Large intestine (tissue), 3 donors: ENCODE measurements around the gene PRPS2. TPM values are rescaled to one million over a fixed set of nuclear protein-coding genes. Genes with fewer than 3 reads are reported as not detected.
A peak's percentile ranks its signal among the peaks of the same experiment; 100 is the strongest.

Experiments
- DNase-seq, 2 donors: peaks; one replicate each; pipeline versions ENCODE4 v3.0.0 to v3.0.0-alpha.2; 2013
- H3K27ac ChIP-seq: one replicate; pipeline ENCODE4 v1.5.1; 2013; ENCODE audit warnings: low read length
- H3K27me3 ChIP-seq: 2 replicates; pipeline ENCODE4 v1.6.1; 2013; ENCODE audit warnings: low read length; ENCODE audit not compliant: control insufficient read depth, insufficient read depth
- H3K36me3 ChIP-seq: 2 replicates; pipeline ENCODE4 v1.6.1; 2013; ENCODE audit warnings: low read length; ENCODE audit not compliant: control insufficient read depth, insufficient read depth
- H3K4me1 ChIP-seq: one replicate; pipeline ENCODE4 v1.6.1; 2013; ENCODE audit warnings: low read length; ENCODE audit not compliant: control insufficient read depth, insufficient read depth
- H3K4me3 ChIP-seq: one replicate; pipeline ENCODE4 v1.5.1; 2013; ENCODE audit warnings: low read length
- H3K9me3 ChIP-seq: one replicate; pipeline ENCODE4 v1.6.1; 2013; ENCODE audit warnings: mild to moderate bottlenecking, low read depth, low read length, moderate library complexity; ENCODE audit not compliant: control insufficient read depth
- WGBS: methylation state at CpG from one replicate; pipeline ENCODE4 v1.1.5; 2013; ENCODE audit warnings: low lambda C conversion rate; ENCODE audit not compliant: insufficient coverage; 5-methylcytosine and 5-hydroxymethylcytosine counted together
- polyA plus RNA-seq: library from polyadenylated mRNA; unstranded; fragments of 120-200 nt; gene quantifications from one replicate; pipeline ENCODE4 v1.2.1, GENCODE V29; 2013

PRPS2 gene
- polyA plus RNA-seq, 1 donor = 28.1 TPM

DNA sequence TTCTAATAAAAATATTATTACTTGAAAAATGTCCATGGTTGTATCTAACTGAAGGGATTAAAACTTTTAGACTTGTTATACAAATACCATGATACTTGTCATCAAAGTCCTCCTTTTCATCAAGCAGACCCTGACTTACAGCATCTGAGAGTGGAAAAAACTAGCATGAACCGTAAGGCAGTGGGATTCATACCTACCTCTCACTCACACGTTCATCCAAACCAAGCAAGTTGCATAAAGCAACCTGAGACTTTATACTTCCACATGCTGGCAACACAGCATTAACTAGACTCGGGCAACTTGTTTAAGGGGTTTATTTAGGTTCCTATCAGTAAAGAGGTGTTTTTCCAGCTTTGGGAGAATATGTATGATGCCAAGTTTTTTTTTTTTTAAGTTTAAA, 53.1 kb downstream of the PRPS2 start:
- H3K27me3 ChIP-seq = no peaks in the 10 kb centered on the region
- WGBS = no CpG with 5 or more reads among the region's 3 CpGs
- H3K4me1 ChIP-seq = peaks cover 7% of the 10 kb centered on the region
- H3K27ac ChIP-seq = peak overlapping the region; percentile 57
- no peak for DNase-seq
- no peaks in the 10 kb centered on the region for H3K9me3 ChIP-seq
- peak overlapping the region; percentile 4 for H3K4me3 ChIP-seq
- H3K36me3 ChIP-seq = no peaks in the 10 kb centered on the region

DNA sequence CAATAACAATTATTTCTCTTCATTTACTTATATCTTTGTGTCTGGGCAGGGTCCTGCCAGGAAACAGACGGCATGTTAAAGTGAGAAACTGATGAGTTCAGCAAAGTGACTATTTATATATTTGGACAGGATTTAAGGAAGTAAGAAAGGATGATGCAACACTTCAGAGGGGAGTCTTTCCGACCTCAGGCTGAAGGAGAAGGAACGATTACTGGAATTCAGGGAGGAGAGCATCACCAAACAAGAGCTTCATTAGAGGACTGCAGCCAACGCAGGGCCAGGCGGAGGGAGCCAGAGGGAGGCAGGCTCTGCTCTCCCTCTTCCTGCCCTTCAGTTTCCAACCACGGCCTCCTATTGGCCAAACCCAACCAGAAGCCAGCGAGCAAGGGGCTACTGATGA, 74.1 kb downstream of the PRPS2 start:
- no peak overlapping the region for H3K4me3 ChIP-seq
- no peaks in the 10 kb centered on the region for H3K4me1 ChIP-seq
- DNase-seq = no peak
- no peaks in the 10 kb centered on the region for H3K27me3 ChIP-seq
- H3K27ac ChIP-seq = no peak overlapping the region
- no CpG with 5 or more reads among the region's 7 CpGs for WGBS
- no peaks in the 10 kb centered on the region for H3K9me3 ChIP-seq
- no peaks in the 10 kb centered on the region for H3K36me3 ChIP-seq

DNA sequence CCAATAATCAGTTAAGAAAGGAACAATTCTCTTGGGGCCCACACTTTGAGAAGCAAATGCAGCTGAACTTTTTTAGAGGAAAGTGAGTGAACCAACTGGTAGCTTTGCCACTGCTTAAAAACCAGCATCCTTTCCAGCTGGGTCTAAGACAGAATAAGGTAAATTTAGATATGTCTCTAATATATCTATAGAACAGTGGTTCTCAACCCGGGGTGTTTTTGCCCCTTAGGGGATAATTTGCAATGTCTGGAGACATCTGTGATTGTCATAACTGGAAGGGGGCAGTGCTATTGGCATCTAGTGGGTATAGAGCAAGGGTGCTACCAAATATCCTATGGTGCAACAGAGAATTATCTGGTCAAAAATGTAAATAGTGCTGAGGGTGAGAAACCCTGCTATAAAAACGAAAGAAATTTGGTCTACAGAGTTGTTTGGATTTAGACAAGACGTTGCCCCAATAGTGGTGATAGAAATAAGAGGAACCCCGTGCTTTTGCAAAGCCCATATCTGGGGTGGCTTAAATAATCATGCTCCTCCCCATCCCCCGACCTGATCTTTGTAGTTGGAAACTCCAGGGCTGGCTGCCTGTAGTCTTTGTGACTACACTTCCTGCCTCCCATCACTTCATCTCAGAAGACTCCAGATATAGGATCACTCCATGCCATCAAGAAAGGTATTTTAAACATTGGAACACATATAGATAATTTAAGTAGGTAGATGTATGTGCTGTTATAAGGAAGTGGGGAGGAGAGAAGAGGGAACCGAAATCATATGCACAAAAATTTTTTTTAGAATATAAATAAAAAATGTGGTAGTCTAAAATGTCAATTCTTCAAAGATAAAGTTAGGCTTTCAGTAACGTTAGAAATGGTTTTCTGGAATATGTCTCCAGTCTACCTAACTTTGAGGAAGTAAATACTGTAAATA, 75.5 kb downstream of the PRPS2 start, which contains the start of gene TLR7:
Gene TLR7 (plus strand): TSS at position 622 of the 927 bp plus-strand sequence. CDS start 507 bp downstream, outside the sequence.
- Histone ChIP-seq H3K4me3 (no peak within 1 kb of the TSS), H3K27me3 (no peaks in the 10 kb centered on the region), H3K9me3 (no peaks in the 10 kb centered on the region), H3K27ac (no peak within 1 kb of the TSS), H3K36me3 (no peaks in the 10 kb centered on the region), H3K4me1 (no peaks in the 10 kb centered on the region)
- DNase-seq = no peak
- 78% methylated on average over 4 of the region's 7 CpGs for WGBS

DNA sequence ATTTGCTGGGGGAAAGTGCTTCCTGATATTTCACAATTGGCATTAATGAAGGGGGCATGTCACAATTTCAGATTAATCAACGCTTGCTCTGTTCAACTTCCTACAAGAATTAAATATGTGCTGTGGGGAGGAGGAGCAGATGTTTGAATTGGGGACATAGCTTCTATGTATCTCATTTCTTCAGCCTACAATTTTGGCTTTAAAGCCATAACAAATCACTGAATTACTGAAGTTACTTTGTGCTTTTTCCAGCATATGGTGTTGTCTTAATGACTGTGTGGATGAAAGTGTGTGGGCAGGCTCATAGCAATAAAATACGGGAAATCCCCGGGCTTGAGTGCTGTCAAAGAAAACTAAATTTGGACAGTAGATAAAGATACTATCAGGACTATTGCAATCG, 76.5 kb downstream of the PRPS2 start:
- Histone ChIP-seq H3K4me3 (no peak overlapping the region), H3K4me1 (no peaks in the 10 kb centered on the region), H3K36me3 (no peaks in the 10 kb centered on the region), H3K27ac (no peak overlapping the region), H3K9me3 (no peaks in the 10 kb centered on the region), H3K27me3 (no peaks in the 10 kb centered on the region)
- DNase-seq = no peak
- no CpG with 5 or more reads among the region's 4 CpGs for WGBS

DNA sequence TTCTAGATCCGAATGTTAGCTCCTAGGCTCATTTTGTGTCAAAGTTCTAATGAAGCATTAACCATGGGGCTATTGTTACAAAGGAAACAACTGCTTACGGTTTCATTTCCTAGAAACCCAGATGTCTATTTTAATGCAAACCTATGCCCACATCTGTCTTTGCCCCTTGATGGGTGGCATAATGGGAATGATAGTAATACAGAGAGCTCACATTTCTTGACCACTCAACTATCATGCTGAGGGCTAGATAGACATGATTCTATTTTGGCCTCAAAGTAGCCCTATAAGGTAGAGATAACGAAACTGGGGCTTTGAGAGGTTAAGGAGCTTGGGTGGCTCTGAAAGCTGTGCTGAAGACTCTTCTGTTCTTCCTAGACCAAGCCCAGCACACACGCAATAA, 77.5 kb downstream of the PRPS2 start:
- no peaks in the 10 kb centered on the region for H3K36me3 ChIP-seq
- no peak overlapping the region for H3K27ac ChIP-seq
- H3K9me3 ChIP-seq = no peaks in the 10 kb centered on the region
- H3K4me1 ChIP-seq = no peaks in the 10 kb centered on the region
- no peaks in the 10 kb centered on the region for H3K27me3 ChIP-seq
- H3K4me3 ChIP-seq = no peak overlapping the region
- no peak for DNase-seq
- no CpG with 5 or more reads among the region's 4 CpGs for WGBS

DNA sequence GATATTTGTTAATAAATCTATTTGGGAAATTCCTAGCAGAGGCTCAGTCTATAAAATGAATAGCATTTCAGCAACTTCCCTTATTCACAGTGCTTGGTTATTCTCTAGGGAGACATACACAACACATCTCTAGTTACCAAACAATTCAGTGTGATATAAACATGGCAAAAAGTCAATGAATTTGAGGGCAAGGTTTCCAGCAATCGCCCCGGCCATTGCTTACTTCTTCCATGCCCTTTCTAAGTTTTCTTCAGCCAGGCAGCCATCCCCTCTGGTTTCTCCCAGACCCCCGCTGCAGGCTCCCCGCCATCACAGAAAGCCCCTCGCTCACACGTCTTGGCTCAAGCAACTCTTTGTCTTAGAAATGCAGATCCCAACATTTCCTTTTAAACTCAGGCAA, 80.0 kb downstream of the PRPS2 start:
- Histone ChIP-seq H3K27me3 (no peaks in the 10 kb centered on the region), H3K4me3 (no peak overlapping the region), H3K27ac (no peak overlapping the region), H3K4me1 (no peaks in the 10 kb centered on the region), H3K9me3 (no peaks in the 10 kb centered on the region), H3K36me3 (no peaks in the 10 kb centered on the region)
- peak in 1 of 2 donors; percentile 5 for DNase-seq
- WGBS = no CpG with 5 or more reads among the region's 6 CpGs

DNA sequence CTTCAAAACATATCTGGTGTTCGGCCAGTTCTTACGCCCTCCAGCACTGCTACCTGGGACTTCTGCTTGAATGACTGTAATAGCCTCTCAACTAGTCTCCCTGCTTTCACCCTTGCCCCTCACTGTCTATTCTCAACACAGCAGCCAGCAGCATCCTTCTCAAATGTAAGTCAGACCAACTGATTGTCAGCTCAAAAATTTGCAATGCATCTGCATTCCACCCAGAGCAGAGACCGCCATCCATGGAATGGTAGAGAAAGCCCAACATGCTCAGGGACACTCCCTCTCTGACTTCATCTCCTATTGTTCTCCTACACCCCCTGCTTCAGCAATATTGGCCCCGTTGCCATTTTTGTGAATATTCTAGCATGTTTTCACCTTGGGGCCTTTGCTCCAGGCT, 81.5 kb downstream of the PRPS2 start:
- Histone ChIP-seq H3K27ac (no peak overlapping the region), H3K36me3 (no peaks in the 10 kb centered on the region), H3K4me3 (no peak overlapping the region), H3K27me3 (no peaks in the 10 kb centered on the region), H3K4me1 (no peaks in the 10 kb centered on the region), H3K9me3 (no peaks in the 10 kb centered on the region)
- WGBS = no CpG with 5 or more reads among the region's 4 CpGs
- DNase-seq = no peak

Other genes starting within 250 kb of the PRPS2 start
- 1.4 TPM for gene TLR7, start 75.7 kb downstream of the PRPS2 start, polyA plus RNA-seq
- gene TLR8, start 115.2 kb downstream of the PRPS2 start, polyA plus RNA-seq = 0.67 TPM
- gene TMSB4X, start 183.7 kb downstream of the PRPS2 start, polyA plus RNA-seq = 2,768 TPM